SJSA1 (cell line): ENCODE measurements around the gene TCP10L. TPM values are rescaled to one million over a fixed set of nuclear protein-coding genes. Genes with fewer than 3 reads are reported as not detected.
"Not testable (repeated sequence)": the region's sequence is repeated elsewhere in the genome, so short reads cannot be mapped to it uniquely, and the experiment has no call there.

Source experiments
- DNase-seq, 2 experiments: peaks; one replicate each; pipeline ENCODE4 v3.0.0-alpha.2; 2015 to 2020; ENCODE audit warnings: low spot score in 2 of 2, low read depth in 1 of 2
- H3K27ac ChIP-seq: fragments of 250-450 bp; sonication (Bioruptor Pico); 2 replicates; pipeline ENCODE4 v1.5.1; 2020; ENCODE audit warnings: mild to moderate bottlenecking, moderate library complexity
- H3K27me3 ChIP-seq: fragments of 250-450 bp; sonication (Bioruptor Pico); replicated peaks from 2 replicates; pipeline ENCODE4 v1.5.1; 2020; ENCODE audit warnings: mild to moderate bottlenecking, moderate library complexity
- H3K36me3 ChIP-seq: fragments of 250-450 bp; sonication (Bioruptor Pico); 2 replicates; pipeline ENCODE4 v1.5.1; 2020; ENCODE audit warnings: mild to moderate bottlenecking
- H3K4me1 ChIP-seq: fragments of 250-450 bp; sonication (Bioruptor Pico); replicated peaks from 2 replicates; pipeline ENCODE4 v1.6.1; 2021; ENCODE audit warnings: mild to moderate bottlenecking
- H3K4me3 ChIP-seq: fragments of 250-450 bp; sonication (Bioruptor Pico); 2 replicates; pipeline ENCODE4 v1.5.1; 2020; ENCODE audit warnings: mild to moderate bottlenecking
- H3K9me3 ChIP-seq: fragments of 250-450 bp; sonication (Bioruptor Pico); replicated peaks from 2 replicates; pipeline ENCODE4 v1.5.1; 2020; ENCODE audit warnings: mild to moderate bottlenecking
- total RNA-seq: library from RNA; depleted of rRNA; stranded (reverse); fragments of >200 nt; shearing (Covaris generic); gene quantifications from 2 replicates; pipeline ENCODE4 v1.2.3, GENCODE V29; 2014; rRNA removed

Gene TCP10L
- total RNA-seq, 1 experiment from 2014 or later, result not detected

- Histone ChIP-seq H3K4me3 (no peak overlapping the region), H3K36me3 (no peaks in the 10 kb centered on the region), H3K27ac (no peak overlapping the region), H3K4me1 (no peaks in the 10 kb centered on the region), H3K9me3 (no peaks in the 10 kb centered on the region), H3K27me3 (no peaks in the 10 kb centered on the region)
- peak in 1 of 2 experiments; percentile 17 for DNase-seq
Measured at GRCh38 chr21:32535612-32536011, 49.7 kb downstream of the TCP10L start.

DNA sequence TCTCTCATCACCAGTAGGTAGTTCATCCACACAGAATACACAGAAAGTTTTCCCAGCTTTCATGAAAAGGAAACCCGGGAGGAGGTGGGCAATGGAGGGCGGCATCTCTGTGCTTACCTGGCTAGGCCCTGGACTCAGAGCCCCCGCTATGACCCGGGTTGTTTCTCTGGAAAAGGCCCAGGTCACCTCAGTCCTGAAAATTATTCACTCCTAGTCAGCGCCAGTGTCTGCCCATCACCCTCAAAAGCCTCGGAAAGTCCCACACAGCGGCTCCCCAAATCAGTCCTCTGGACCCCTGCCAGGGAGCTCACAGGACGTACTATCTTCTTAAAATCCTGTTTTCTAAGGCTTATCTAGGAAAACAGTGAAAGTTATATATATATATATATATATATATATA is 51.2 kb downstream of the TCP10L start:
- no peak overlapping the region for H3K4me3 ChIP-seq
- H3K27ac ChIP-seq, result no peak overlapping the region
- no peak for DNase-seq
- H3K4me1 ChIP-seq, result no peaks in the 10 kb centered on the region
- no peaks in the 10 kb centered on the region for H3K36me3 ChIP-seq
- H3K27me3 ChIP-seq, result no peaks in the 10 kb centered on the region
- no peaks in the 10 kb centered on the region for H3K9me3 ChIP-seq

GRCh38 chr21:32533611-32534010 is 51.7 kb downstream of the TCP10L start:
- H3K27me3 ChIP-seq, result no peaks in the 10 kb centered on the region
- H3K9me3 ChIP-seq, result no peaks in the 10 kb centered on the region
- no peak overlapping the region for H3K27ac ChIP-seq
- no peaks in the 10 kb centered on the region for H3K4me1 ChIP-seq
- no peaks in the 10 kb centered on the region for H3K36me3 ChIP-seq
- no peak for DNase-seq
- no peak overlapping the region for H3K4me3 ChIP-seq

DNA sequence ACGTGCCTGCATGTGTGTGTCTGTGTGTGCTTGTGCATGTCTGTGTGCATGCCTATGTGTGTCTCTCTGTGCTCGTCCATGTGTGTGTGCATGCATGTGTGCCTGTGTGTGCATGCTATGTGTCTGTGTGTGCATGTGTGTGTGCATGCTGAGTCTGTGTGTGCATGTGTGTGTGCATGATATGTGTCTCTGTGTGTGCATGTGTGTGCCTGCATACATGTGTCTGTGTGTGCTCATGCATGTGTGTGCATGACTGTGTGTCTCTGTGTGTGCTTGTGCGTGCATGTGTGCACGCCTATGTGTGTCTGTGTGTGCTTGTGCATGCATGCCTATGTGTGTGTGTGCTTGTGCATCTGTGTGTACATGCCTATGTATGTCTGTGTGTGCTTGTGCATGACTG is 52.3 kb downstream of the TCP10L start:
- no peaks in the 10 kb centered on the region for H3K36me3 ChIP-seq
- no peaks in the 10 kb centered on the region for H3K4me1 ChIP-seq
- H3K27ac ChIP-seq, result no peak overlapping the region
- H3K27me3 ChIP-seq, result no peaks in the 10 kb centered on the region
- DNase-seq, result no peak
- H3K4me3 ChIP-seq, result no peak overlapping the region
- H3K9me3 ChIP-seq, result no peaks in the 10 kb centered on the region

GRCh38 chr21:32532636-32533035 is 52.7 kb downstream of the TCP10L start:
- no peaks in the 10 kb centered on the region for H3K9me3 ChIP-seq
- no peaks in the 10 kb centered on the region for H3K4me1 ChIP-seq
- no peaks in the 10 kb centered on the region for H3K27me3 ChIP-seq
- DNase-seq, result no peak
- H3K36me3 ChIP-seq, result no peaks in the 10 kb centered on the region
- no peak overlapping the region for H3K4me3 ChIP-seq
- no peak overlapping the region for H3K27ac ChIP-seq

- H3K27ac ChIP-seq, DNase-seq, H3K27me3 ChIP-seq, H3K4me1 ChIP-seq, H3K36me3 ChIP-seq, H3K4me3 ChIP-seq, H3K9me3 ChIP-seq: not testable (repeated sequence)
Measured at GRCh38 chr21:32531561-32531960, 53.8 kb downstream of the TCP10L start.

DNA sequence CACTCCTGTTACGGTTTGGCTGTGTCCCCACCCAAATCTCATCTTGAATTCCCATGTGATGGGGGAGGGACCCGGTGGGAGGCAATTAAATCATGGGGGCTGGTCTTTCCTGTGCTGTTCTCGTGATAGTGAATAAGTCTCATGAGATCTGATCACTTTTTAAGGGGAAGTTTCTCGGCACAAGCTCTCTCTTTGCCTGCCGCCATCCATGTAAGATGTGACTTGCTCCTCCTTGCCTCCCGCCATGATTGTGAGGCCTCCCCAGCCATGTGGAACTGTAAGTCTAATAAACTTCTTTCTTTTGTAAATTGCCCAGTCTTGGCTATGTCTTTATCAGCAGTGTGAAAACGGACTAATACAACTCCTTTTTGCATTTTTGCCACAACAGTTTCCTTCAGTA is 54.5 kb downstream of the TCP10L start:
- not testable (repeated sequence) for H3K36me3 ChIP-seq, H3K4me3 ChIP-seq, H3K9me3 ChIP-seq, H3K27ac ChIP-seq, H3K27me3 ChIP-seq, H3K4me1 ChIP-seq, DNase-seq

DNA sequence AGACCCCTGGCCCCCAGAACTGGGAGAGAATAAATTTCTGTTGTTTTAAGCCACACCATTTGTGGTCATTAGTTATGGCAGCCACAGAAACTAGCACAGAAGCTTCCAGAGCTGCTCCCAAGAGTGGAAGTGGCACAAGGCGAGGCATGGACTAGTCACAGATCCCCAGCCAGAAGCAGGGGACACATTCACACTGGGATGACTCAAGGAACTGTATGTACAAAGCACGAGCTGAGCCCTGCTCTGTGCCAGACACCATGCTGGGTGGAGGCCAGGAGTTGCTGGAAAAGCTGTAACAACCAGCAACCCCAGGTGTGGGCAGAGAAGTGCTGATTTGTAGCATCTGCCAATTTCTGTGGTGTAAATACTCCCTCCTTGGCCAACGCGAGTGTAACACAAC is 55.6 kb downstream of the TCP10L start:
- no peaks in the 10 kb centered on the region for H3K36me3 ChIP-seq
- no peaks in the 10 kb centered on the region for H3K9me3 ChIP-seq
- peaks cover 6% of the 10 kb centered on the region for H3K4me1 ChIP-seq
- DNase-seq, result no peak
- no peak overlapping the region for H3K27ac ChIP-seq
- H3K27me3 ChIP-seq, result no peaks in the 10 kb centered on the region
- no peak overlapping the region for H3K4me3 ChIP-seq

DNA sequence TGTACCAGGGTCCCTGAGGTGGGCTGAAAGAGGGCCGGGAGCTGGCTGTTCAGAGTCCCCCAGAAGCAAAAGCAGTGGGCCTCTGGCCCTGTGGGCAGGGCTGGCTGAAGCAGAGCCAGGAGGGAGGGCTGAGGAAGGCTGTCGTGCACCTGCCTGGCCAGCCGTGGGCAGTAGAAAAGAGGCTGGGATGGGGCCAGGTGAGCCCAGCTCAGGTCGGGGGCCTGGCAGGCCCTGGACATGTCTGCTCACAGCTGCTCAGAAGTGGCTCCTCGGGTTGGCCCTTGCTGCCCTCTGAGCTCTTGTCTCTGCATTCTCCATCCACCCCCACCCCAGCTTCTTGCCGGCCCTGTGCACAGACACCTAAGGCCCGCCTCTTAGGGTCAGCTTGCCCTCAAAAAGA is 60.0 kb downstream of the TCP10L start:
- Histone ChIP-seq H3K4me1 (peaks cover 50% of the 10 kb centered on the region), H3K4me3 (no peak overlapping the region), H3K27ac (peak overlapping the region; percentile 95), H3K36me3 (no peaks in the 10 kb centered on the region), H3K9me3 (no peaks in the 10 kb centered on the region), H3K27me3 (no peaks in the 10 kb centered on the region)
- DNase-seq, result no peak

GRCh38 chr21:32523988-32524719 is 61.2 kb downstream of the TCP10L start:
- Histone ChIP-seq H3K36me3 (no peaks in the 10 kb centered on the region), H3K4me1 (peaks cover 50% of the 10 kb centered on the region), H3K27ac (peak overlapping the region; percentile 95), H3K9me3 (no peaks in the 10 kb centered on the region), H3K4me3 (no peak overlapping the region), H3K27me3 (no peaks in the 10 kb centered on the region)
- peak; percentile 82 to 95 for DNase-seq

Other genes starting within 250 kb of the TCP10L start
- 14.0 and 17.4 TPM in 2 replicates for gene URB1, start 192.5 kb downstream of the TCP10L start, total RNA-seq
- 13.4 and 19.6 TPM in 2 replicates for gene EVA1C, start 172.8 kb downstream of the TCP10L start, total RNA-seq
- gene CFAP298, start 26.9 kb upstream of the TCP10L start, total RNA-seq, result 30.3 and 63.1 TPM in 2 replicates
- 2.0 and 5.8 TPM in 2 replicates for gene SYNJ1, start 142.5 kb upstream of the TCP10L start, total RNA-seq
- gene PAXBP1, start 186.2 kb upstream of the TCP10L start, total RNA-seq, result 25.6 and 30.7 TPM in 2 replicates